ENCODE data around the gene AKAP17A.

The AKAP17A gene

GRCh38 chrX:1601051-1601767 is 9.8 kb downstream of the AKAP17A start:
- TF ChIP-seq CTCF (IDR thresholded peaks at IDR 0.05; ENCODE audit: control insufficient read depth, extremely low read depth, insufficient read depth): no peak
- no peak for DNase-seq (ENCODE audit: low read depth)
- H3K4me3 ChIP-seq (ENCODE audit: low read depth, low read length): no peak overlapping the region

GRCh38 chrX:1601768-1602085 is 10.3 kb downstream of the AKAP17A start:
- no peak overlapping the region for H3K4me3 ChIP-seq (ENCODE audit: low read depth, low read length)
- TF ChIP-seq CTCF (IDR thresholded peaks at IDR 0.05; ENCODE audit: control insufficient read depth, extremely low read depth, insufficient read depth): no peak
- DNase-seq (ENCODE audit: low read depth): no peak

DNA sequence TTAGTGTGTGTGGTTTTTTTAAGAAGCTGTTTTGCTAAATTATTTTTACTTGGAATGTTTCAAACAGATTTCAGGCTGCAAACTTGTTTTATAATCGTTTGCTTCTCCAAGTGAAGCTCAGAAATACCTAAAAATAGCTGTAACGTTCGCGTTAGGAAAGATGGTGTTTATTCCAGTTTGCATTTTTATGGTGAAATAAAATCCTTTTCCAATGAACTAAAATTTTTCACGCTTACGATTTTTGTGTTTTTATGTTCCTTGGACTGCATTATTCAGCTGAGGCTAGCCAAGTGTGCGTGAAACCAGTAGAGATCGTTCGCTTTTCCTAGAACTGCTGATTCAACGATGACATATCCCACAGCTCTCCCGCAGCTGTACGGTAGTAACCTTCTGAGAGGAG is 10.9 kb downstream of the AKAP17A start:
- no peak for TF ChIP-seq CTCF (IDR thresholded peaks at IDR 0.05; ENCODE audit: control insufficient read depth, extremely low read depth, insufficient read depth)
- no peak for DNase-seq (ENCODE audit: low read depth)
- H3K4me3 ChIP-seq (ENCODE audit: low read depth, low read length): no peak overlapping the region

DNA sequence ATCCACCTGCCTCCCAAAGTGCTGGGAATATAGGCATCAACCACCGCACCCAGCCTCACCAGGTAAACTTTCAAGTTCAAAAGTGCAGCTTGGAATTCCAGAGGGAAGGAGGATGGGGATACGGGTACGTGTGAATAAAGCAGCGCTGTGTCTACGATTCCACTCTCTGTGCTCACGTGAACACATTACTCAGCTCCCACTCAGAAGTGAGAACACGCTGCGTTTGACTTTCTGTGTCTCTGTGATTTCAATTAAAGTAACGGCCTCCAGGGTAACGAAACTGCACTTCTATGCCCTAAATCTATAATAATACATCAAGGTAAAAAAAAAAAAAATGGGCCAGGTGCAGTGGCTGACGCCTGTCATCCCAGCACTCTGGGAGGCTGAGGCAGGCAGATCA is 15.1 kb downstream of the AKAP17A start:
- no peak for TF ChIP-seq CTCF (IDR thresholded peaks at IDR 0.05; ENCODE audit: control insufficient read depth, extremely low read depth, insufficient read depth)
- H3K4me3 ChIP-seq (ENCODE audit: low read depth, low read length): no peak overlapping the region
- DNase-seq (ENCODE audit: low read depth): no peak

DNA sequence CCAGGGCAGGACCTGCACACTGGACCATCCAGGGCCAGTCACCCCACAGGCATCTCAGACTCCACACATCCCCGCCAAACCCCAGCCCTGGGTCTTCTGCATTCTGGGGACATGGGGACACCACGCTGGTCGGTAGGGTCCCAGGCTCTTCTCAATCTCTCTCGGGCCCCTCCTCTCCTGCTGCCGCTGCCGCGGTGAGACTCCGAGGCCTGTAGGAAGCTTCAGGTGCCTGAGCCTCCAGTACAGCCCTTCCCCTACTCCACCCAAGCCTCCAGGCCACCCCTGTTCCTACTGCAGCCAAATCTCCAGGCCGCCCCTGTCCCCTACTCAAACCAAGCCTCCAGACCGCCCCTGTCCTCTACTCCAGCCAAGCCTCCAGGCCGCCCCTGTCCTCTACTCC is 17.9 kb downstream of the AKAP17A start:
- DNase-seq (ENCODE audit: low read depth): no peak
- no peak for TF ChIP-seq CTCF (IDR thresholded peaks at IDR 0.05; ENCODE audit: control insufficient read depth, extremely low read depth, insufficient read depth)
- H3K4me3 ChIP-seq (ENCODE audit: low read depth, low read length): no peak overlapping the region

DNA sequence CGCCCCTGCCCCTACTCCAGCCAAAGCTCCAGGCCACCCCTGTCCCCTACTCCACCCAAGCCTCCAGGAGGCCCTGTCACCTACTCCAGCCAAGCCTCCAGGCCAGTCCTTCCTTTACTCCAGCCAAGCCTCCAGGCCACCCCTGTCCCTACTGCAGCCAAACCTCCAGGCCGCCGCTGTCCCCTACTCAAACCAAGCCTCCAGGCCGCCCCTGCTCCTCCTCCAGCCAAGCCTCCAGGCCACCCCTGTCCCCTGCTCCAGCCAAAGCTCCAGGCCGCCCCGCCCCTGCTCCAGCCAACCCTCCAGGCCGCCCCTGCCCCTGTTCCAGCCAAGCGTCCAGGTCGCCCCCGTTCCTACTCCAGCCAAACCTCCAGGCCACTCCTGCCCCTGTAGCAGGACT is 18.4 kb downstream of the AKAP17A start:
- H3K4me3 ChIP-seq (ENCODE audit: low read depth, low read length): no peak overlapping the region
- no peak for DNase-seq (ENCODE audit: low read depth)
- TF ChIP-seq CTCF (IDR thresholded peaks at IDR 0.05; ENCODE audit: control insufficient read depth, extremely low read depth, insufficient read depth): no peak

DNA sequence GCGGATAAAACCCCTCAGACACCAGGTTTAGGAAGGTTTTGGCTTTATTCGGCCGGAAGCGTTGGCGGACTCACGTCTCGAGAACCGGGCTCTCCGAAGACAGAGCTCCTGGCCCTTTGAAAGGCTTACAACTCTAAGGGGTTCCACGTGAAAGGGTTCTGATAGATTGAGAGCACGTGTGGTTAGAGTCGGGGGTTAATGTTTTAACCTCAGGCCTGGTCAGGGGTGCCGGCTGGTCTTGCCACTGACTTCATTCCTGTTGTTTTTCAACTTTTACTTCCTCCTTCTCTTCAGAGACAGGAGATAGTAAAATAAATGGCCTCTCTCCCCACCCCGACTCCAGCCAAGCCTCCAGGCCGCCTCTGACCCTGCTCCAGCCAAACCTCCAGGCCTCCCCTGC is 18.8 kb downstream of the AKAP17A start:
- TF ChIP-seq CTCF (IDR thresholded peaks at IDR 0.05; ENCODE audit: control insufficient read depth, extremely low read depth, insufficient read depth): no peak
- DNase-seq (ENCODE audit: low read depth): no peak
- no peak overlapping the region for H3K4me3 ChIP-seq (ENCODE audit: low read depth, low read length)

All from LNCaP clone FGC (cell line).